ENCODE results near the gene ISG15. TPM values are rescaled to one million over a fixed set of nuclear protein-coding genes. Genes with fewer than 3 reads are reported as not detected.

Gene ISG15
- polyA plus RNA-seq (2013, experiment 1 of 2): 70.3 TPM
- 75.0 TPM for polyA plus RNA-seq (2013, experiment 2 of 2)

GRCh38 chr1:1013105-1013921, at the start of gene ISG15:
Gene ISG15 (plus strand): TSS chr1:1013497. CDS start chr1:1013574, 77 bp downstream.
- peak within 1 kb of the TSS; percentile 95 for H3K4me2 ChIP-seq (ENCODE audit: low read length, poor library complexity, severe bottlenecking)
- H4K8ac ChIP-seq (ENCODE audit: low read length): peak within 1 kb of the TSS; percentile 98
- H3K14ac ChIP-seq (ENCODE audit: low read length in 2 of 2): peak within 1 kb of the TSS in 1 of 2 experiments; percentile 96
- H2AK5ac ChIP-seq (ENCODE audit: low read length, severe bottlenecking): peak within 1 kb of the TSS; percentile 25
- H3K79me1 ChIP-seq (replicated peaks; ENCODE audit: low read length, poor library complexity, severe bottlenecking): peaks cover 17% of the 10 kb centered on the region
- peak within 1 kb of the TSS; percentile 48 for H2AFZ ChIP-seq (ENCODE audit: low read depth, low read length)
- H3K27me3 ChIP-seq (ENCODE audit: control insufficient read depth in 1 of 2, insufficient read depth in 1 of 2, low read length in 2 of 2): no peaks in the 10 kb centered on the region
- H3K18ac ChIP-seq (ENCODE audit: low read depth in 1 of 2, low read length in 2 of 2): peak within 1 kb of the TSS; percentile 90 to 98
- H3K27ac ChIP-seq (ENCODE audit: low read length, poor library complexity, severe bottlenecking): peak within 1 kb of the TSS; percentile 75
- peak; percentile 92 for DNase-seq
- peak within 1 kb of the TSS; percentile 67 for H2BK15ac ChIP-seq (ENCODE audit: low read depth, poor library complexity, severe bottlenecking)
- H2BK5ac ChIP-seq (ENCODE audit: low read depth, low read length, poor library complexity, severe bottlenecking): no peak within 1 kb of the TSS
- no peaks in the 10 kb centered on the region for H3K9me3 ChIP-seq (ENCODE audit: control insufficient read depth, low read length)
- peak within 1 kb of the TSS; percentile 79 for H2BK120ac ChIP-seq (ENCODE audit: low read depth, low read length)
- H3K23ac ChIP-seq (ENCODE audit: low read length in 2 of 2): peak within 1 kb of the TSS in 1 of 2 experiments; percentile 92
- H3K9ac ChIP-seq (ENCODE audit: low read length): peak within 1 kb of the TSS; percentile 95
- H4K91ac ChIP-seq (ENCODE audit: low read length): peak within 1 kb of the TSS; percentile 99
- peaks cover 0 to 5% of the 10 kb centered on the region in 2 experiments for H3K36me3 ChIP-seq (ENCODE audit: control insufficient read depth in 1 of 2, insufficient read depth in 2 of 2, low read depth in 1 of 2, low read length in 2 of 2)
- 10% methylated on average over 29 of the region's 30 CpGs for WGBS
- peak within 1 kb of the TSS; percentile 65 to 98 for H3K4me3 ChIP-seq (ENCODE audit: insufficient read depth in 1 of 2, low read depth in 1 of 2, low read length in 2 of 2)
- peaks cover 16% of the 10 kb centered on the region for H3K4me1 ChIP-seq (ENCODE audit: control insufficient read depth, insufficient read depth, low read depth, low read length)
- H2BK12ac ChIP-seq (ENCODE audit: low read length in 2 of 2): peak within 1 kb of the TSS; percentile 80 to 96
- peak within 1 kb of the TSS; percentile 88 to 95 for H3K4ac ChIP-seq (ENCODE audit: low read depth in 1 of 2, low read length in 2 of 2)

GRCh38 chr1:963746-964525, 49.4 kb upstream of the ISG15 start:
- Histone ChIP-seq H3K36me3 (ENCODE audit: control insufficient read depth in 1 of 2, insufficient read depth in 2 of 2, low read depth in 1 of 2, low read length in 2 of 2) (peaks cover 13 to 45% of the 10 kb centered on the region in 2 experiments), H3K14ac (ENCODE audit: low read length in 2 of 2) (no peak overlapping the region), H3K9ac (ENCODE audit: low read length) (no peak overlapping the region), H3K4me2 (ENCODE audit: low read length, poor library complexity, severe bottlenecking) (no peak overlapping the region), H2BK12ac (ENCODE audit: low read length in 2 of 2) (no peak overlapping the region), H2BK15ac (ENCODE audit: low read depth, poor library complexity, severe bottlenecking) (no peak overlapping the region), H4K91ac (ENCODE audit: low read length) (peak overlapping the region; percentile 15), H3K4me3 (ENCODE audit: insufficient read depth in 1 of 2, low read depth in 1 of 2, low read length in 2 of 2) (no peak overlapping the region), H3K27me3 (ENCODE audit: control insufficient read depth in 1 of 2, insufficient read depth in 1 of 2, low read length in 2 of 2) (peaks cover 0 to 18% of the 10 kb centered on the region in 2 experiments), H3K4me1 (ENCODE audit: control insufficient read depth, insufficient read depth, low read depth, low read length) (peaks cover 31% of the 10 kb centered on the region), H4K8ac (ENCODE audit: low read length) (peak overlapping the region; percentile 41), H3K79me1 (replicated peaks; ENCODE audit: low read length, poor library complexity, severe bottlenecking) (peaks cover 15% of the 10 kb centered on the region), H2AK5ac (ENCODE audit: low read length, severe bottlenecking) (no peak overlapping the region), H3K23ac (ENCODE audit: low read length in 2 of 2) (no peak overlapping the region), H2BK120ac (ENCODE audit: low read depth, low read length) (no peak overlapping the region), H2AFZ (ENCODE audit: low read depth, low read length) (no peak overlapping the region), H3K18ac (ENCODE audit: low read depth in 1 of 2, low read length in 2 of 2) (no peak overlapping the region), H3K9me3 (ENCODE audit: control insufficient read depth, low read length) (no peaks in the 10 kb centered on the region), H3K27ac (ENCODE audit: low read length, poor library complexity, severe bottlenecking) (no peak overlapping the region), H2BK5ac (ENCODE audit: low read depth, low read length, poor library complexity, severe bottlenecking) (no peak overlapping the region), H3K4ac (ENCODE audit: low read depth in 1 of 2, low read length in 2 of 2) (no peak overlapping the region)
- WGBS: 96% methylated on average over 41 of the region's 47 CpGs
- DNase-seq: no peak

- no peak overlapping the region for H3K9ac ChIP-seq (ENCODE audit: low read length)
- no peak overlapping the region for H3K23ac ChIP-seq (ENCODE audit: low read length in 2 of 2)
- peaks cover 29% of the 10 kb centered on the region for H3K4me1 ChIP-seq (ENCODE audit: control insufficient read depth, insufficient read depth, low read depth, low read length)
- H3K4me3 ChIP-seq (ENCODE audit: insufficient read depth in 1 of 2, low read depth in 1 of 2, low read length in 2 of 2): no peak overlapping the region
- no peak overlapping the region for H3K4ac ChIP-seq (ENCODE audit: low read depth in 1 of 2, low read length in 2 of 2)
- no peak for DNase-seq
- H2BK12ac ChIP-seq (ENCODE audit: low read length in 2 of 2): no peak overlapping the region
- no peak overlapping the region for H3K27ac ChIP-seq (ENCODE audit: low read length, poor library complexity, severe bottlenecking)
- H2BK5ac ChIP-seq (ENCODE audit: low read depth, low read length, poor library complexity, severe bottlenecking): no peak overlapping the region
- no peak overlapping the region for H2AK5ac ChIP-seq (ENCODE audit: low read length, severe bottlenecking)
- peaks cover 13 to 45% of the 10 kb centered on the region in 2 experiments for H3K36me3 ChIP-seq (ENCODE audit: control insufficient read depth in 1 of 2, insufficient read depth in 2 of 2, low read depth in 1 of 2, low read length in 2 of 2)
- 96% methylated on average over 29 of the region's 51 CpGs for WGBS
- no peak overlapping the region for H2BK120ac ChIP-seq (ENCODE audit: low read depth, low read length)
- no peak overlapping the region for H2AFZ ChIP-seq (ENCODE audit: low read depth, low read length)
- no peak overlapping the region for H2BK15ac ChIP-seq (ENCODE audit: low read depth, poor library complexity, severe bottlenecking)
- no peak overlapping the region for H4K91ac ChIP-seq (ENCODE audit: low read length)
- no peak overlapping the region for H4K8ac ChIP-seq (ENCODE audit: low read length)
- H3K9me3 ChIP-seq (ENCODE audit: control insufficient read depth, low read length): no peaks in the 10 kb centered on the region
- H3K27me3 ChIP-seq (ENCODE audit: control insufficient read depth in 1 of 2, insufficient read depth in 1 of 2, low read length in 2 of 2): peaks cover 0 to 27% of the 10 kb centered on the region in 2 experiments
- H3K4me2 ChIP-seq (ENCODE audit: low read length, poor library complexity, severe bottlenecking): no peak overlapping the region
- H3K18ac ChIP-seq (ENCODE audit: low read depth in 1 of 2, low read length in 2 of 2): no peak overlapping the region
- H3K79me1 ChIP-seq (replicated peaks; ENCODE audit: low read length, poor library complexity, severe bottlenecking): peaks cover 15% of the 10 kb centered on the region
- no peak overlapping the region for H3K14ac ChIP-seq (ENCODE audit: low read length in 2 of 2)
Measured at GRCh38 chr1:964691-965525, 48.4 kb upstream of the ISG15 start.
